H54 (cell line): ENCODE data around the gene SEMA5A.

Experiments
- DNase-seq: peaks from one replicate; pipeline ENCODE4 v3.0.0; 2011; ENCODE audit warnings: low spot score, mixed read lengths; ENCODE audit not compliant: insufficient read length
- FAIRE-seq: peaks from 3 replicates; lab custom pipeline; 2011; peaks lifted over from hg19 to GRCh38; lab: Jason Lieb, UNC
- POLR2A ChIP-seq: IDR thresholded peaks from 2 replicates; pipeline ENCODE4 v1.6.1; 2011; ENCODE audit warnings: low read depth, mild to moderate bottlenecking, low read length

Gene SEMA5A

DNA sequence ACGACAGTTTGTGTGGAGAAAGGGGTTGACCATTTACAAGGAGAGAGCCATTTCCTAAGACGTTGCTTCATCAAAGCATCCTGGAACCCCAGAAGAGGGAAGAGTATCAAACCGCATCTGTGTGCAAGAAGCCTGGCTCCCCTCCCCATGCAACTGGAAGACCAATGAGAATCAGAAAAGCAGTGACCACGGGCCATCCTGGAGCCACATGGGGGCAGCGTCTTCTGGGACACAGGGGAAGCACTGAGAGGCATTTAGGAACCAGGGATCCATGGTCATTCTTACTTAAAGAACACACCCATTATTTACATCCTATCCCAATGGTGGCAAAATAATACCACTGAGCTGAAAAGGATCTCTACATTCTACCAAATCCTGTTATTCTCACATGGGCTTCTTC lies 29.3 kb downstream of the SEMA5A start:
- DNase-seq, result no peak

GRCh38 chr5:9515436-9515835 lies 30.4 kb downstream of the SEMA5A start:
- no peak for DNase-seq
- no peak for FAIRE-seq
- no peak for TF ChIP-seq POLR2A

More for the DNA sequence above, 29.3 kb downstream of the SEMA5A start:
- FAIRE-seq, result no peak
- no peak for TF ChIP-seq POLR2A

GRCh38 chr5:9514968-9515367 lies 30.9 kb downstream of the SEMA5A start:
- FAIRE-seq, result no peak
- no peak for DNase-seq
- no peak for TF ChIP-seq POLR2A

DNA sequence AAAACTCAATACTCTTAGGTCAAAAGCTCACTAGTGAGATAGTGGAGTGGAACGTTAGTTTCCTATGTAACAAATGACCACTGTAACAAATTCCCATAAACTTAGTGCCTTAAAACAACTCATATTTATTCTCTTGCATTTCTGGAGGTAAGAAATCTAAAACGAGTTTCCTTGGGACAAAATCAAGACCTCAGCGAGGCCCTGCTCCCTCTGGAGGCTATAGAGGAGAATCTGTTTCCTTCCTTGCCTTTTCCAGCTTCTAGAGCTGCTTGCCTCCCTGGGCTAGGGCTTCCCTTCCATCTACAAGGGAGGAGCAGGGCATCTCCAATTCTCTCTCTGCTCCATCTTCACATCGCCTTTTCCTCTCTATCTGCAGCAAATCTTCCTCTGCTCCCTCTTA lies 32.0 kb downstream of the SEMA5A start:
- TF ChIP-seq POLR2A, result no peak
- DNase-seq (no peak), FAIRE-seq (no peak)

DNA sequence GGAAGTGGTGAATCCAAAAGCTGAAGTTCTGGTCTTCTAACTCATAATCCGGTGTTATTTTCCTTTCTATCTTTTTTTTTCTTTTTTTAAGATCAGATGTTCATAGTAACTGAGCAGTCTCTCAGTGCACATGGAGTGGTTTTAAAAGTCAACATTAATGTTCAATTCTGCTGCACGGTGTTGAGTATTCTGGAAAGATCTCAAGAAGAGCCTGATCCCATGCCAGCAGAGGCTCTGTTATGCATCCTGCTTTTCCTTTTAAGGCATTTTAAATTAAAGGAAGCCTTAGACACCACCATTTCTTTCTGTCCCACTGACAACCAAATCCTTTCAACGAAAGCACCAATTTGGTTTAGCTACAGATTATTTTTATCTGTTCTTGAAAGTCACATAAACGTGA lies 33.4 kb downstream of the SEMA5A start:
- DNase-seq, result no peak
- no peak for FAIRE-seq
- TF ChIP-seq POLR2A, result no peak

GRCh38 chr5:9507974-9508373 lies 37.9 kb downstream of the SEMA5A start:
- no peak for FAIRE-seq

GRCh38 chr5:9505225-9505624 lies 40.6 kb downstream of the SEMA5A start:
- FAIRE-seq, result no peak
- DNase-seq, result no peak
- no peak for TF ChIP-seq POLR2A

More at GRCh38 chr5:9507974-9508373, 37.9 kb downstream of the SEMA5A start:
- TF ChIP-seq POLR2A, result no peak
- DNase-seq, result no peak

DNA sequence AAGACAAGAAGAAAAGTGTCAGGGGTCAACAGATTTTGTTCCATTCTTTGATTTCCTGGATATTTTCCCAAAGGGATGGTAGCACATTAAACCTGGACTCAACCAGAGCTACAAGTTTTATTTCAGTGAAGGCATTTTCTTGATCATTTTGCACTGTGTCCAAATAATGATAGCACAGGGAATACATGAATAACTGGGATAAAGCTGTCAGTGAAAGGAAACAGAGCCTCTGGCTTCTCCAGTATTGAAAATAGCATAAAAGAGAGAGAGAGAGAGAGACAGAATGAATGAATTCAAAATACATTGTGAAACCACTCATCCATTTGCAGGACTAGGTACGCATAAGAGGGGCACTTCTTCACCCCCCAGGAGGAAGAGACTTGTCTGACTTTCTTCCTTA lies 43.0 kb downstream of the SEMA5A start:
- FAIRE-seq (no peak), DNase-seq (no peak)
- no peak for TF ChIP-seq POLR2A

DNA sequence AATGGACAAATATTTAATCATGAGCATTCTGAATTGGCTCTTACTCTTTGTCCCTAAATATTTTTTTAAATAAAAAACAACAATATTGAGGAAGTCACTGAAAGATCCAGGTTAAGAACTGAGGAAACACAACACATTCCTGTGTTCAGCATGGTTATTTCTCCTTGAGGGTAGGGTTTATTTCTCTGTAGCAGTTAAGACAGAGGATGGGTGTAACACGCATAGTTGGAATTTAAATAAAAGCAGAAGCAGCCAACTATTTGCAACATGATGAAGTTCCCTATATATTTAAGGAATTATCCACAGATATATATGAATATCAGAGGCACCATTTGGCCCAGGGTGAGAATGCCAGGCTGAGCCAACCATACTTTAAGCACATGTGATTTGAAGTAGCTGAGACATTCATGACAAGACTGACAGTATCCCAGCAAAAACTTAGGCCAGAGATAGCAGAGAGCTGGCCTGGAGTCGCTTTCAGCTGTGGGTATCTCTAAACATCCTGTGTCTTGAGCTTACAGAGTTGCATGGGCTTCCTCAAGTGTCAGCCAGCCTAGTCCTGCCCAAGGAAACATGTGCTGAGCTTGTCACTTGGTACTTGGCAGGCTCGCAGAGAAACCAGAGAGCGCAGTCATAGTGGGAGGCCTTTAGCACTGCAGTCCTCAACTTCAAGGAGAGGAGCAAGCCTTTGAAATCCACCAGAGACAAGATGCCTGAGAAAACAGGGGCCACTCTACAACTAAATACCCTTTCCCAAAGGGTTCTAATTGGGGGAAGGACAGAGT lies 43.6 kb downstream of the SEMA5A start:
- DNase-seq (no peak), FAIRE-seq (no peak)
- no peak for TF ChIP-seq POLR2A

- DNase-seq (no peak), FAIRE-seq (no peak)
- TF ChIP-seq POLR2A, result no peak
These were observed 45.2 kb downstream of the SEMA5A start for GRCh38 chr5:9500625-9501024.

DNA sequence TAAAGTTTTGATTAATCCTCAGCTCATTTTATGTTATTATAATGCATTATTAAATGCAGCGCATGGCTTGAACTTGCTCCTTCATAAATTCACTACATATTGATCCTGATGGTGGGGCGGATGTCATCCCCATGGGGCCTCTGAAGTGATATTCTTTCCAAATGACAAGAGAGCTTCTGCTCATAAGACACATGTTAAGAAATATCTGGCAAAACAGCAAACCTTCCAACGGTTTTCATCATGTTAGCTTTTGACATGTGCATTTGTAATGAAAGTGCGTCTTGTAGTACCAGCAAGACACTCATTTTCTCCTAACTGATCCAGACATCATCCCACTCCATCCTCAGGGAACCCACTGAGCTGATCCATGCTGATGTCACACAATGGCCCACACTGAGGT lies 45.7 kb downstream of the SEMA5A start:
- no peak for DNase-seq
- no peak for FAIRE-seq
- no peak for TF ChIP-seq POLR2A

DNA sequence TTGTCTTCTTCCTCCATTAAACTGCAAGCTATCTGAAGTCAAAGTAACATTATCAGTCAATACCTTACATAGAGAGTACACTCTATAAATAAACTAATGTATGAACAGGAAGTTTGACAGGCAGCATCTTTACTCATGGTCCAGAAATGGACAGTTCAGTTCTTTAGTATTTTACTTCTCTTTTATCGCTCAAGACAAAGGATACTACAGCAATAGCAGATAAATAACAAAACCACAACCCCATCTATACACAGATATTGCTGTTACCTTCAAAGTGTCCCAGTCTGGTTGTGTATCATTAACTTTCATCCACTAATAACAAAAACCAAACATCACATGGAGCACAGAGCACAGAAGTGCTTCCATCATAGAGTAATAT lies 46.4 kb downstream of the SEMA5A start:
- TF ChIP-seq POLR2A, result no peak
- no peak for FAIRE-seq
- no peak for DNase-seq

DNA sequence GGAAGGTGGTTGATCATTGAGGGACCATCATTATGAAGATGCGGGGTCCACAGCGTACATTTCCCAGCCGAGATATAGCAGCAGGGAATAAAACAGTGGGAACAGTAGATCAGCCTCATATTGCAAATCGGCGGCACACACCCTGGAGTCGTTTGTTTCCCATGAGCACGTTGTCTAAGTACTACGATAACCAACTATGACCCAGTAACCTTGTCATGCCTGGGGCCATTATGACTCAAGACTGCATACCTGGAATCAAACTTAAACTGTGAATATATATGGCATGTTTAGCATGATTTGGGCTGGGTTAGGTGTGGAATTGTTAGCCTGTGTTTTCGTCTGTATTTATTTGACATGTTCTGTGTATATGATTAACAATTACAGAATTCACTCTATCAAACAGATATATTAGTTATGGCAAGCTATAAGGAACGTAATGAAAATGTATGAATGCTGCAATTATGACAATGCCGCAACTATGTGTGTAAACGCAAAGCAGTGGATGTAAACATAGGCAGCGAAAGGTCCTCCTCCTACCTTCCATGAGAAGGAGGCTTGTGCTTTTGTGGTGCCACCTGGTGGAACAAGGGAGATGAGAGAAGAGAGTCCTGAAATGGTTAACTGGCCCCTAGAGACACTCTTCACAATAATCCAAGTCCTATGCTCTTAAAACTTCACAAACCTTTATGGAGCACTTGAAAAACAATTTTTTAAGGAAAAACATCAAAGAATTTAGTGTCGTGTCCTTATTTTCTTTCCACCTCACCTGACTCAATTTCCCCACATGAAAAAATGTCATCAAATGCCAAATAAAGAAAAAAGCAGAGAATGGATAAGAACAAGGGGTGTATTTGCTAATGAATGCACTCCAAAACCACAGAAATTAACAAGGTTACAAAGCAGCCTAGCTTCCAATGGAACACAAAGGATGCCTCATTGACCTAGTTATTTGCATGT lies 47.1 kb downstream of the SEMA5A start:
- DNase-seq (no peak), FAIRE-seq (no peak)
- TF ChIP-seq POLR2A, result no peak

DNA sequence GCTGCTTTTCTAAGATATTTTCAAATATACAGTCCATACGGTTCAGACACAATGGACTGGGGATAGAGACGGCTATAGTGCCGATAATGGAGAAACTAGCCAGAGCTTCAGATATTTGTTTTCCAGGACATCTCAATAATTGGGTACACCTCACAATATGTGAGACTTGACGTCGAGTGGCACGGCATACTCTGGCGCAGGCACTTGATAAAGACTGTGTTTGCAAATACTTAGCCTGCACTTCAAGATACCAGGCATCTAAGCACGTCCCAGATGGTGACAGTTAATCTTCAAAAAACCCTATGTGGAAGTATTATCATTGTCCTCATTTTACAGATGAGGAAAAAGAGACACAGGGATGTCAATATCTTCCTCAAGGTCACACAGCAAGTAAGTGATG lies 48.5 kb downstream of the SEMA5A start:
- no peak for DNase-seq
- no peak for FAIRE-seq
- TF ChIP-seq POLR2A, result no peak
